ENCODE measurements around the gene TMEM163.

The TMEM163 gene

DNA sequence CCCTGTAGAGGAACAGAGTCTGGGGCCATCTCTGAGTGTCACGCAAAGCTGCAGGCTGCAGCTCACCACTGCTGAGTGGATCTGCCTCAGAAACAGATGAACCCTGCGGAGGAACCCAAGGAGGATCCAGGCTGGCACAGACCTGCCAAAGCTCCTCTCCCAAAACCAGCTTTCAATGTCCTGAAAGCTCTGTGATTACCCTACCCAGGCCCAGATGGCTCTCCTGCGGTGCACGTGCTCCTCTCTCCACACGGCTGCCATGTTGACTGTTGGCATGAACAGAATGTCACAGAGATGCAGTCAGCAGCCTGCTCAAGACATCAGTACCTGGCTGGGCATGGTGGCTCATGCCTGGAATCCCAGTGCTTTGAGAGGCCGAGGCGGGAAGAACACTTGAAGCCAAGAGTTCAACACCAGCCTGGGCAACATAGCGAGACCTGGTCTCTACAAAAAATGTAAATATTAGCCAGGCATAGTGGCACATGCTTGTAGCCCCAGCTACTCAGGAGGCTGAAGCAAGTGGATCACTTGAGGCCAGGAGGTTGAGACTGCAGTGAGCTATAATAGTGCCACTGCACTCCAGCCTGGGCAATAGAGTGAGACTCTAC is 248.1 kb downstream of the TMEM163 start:
- no peak for DNase-seq

DNA sequence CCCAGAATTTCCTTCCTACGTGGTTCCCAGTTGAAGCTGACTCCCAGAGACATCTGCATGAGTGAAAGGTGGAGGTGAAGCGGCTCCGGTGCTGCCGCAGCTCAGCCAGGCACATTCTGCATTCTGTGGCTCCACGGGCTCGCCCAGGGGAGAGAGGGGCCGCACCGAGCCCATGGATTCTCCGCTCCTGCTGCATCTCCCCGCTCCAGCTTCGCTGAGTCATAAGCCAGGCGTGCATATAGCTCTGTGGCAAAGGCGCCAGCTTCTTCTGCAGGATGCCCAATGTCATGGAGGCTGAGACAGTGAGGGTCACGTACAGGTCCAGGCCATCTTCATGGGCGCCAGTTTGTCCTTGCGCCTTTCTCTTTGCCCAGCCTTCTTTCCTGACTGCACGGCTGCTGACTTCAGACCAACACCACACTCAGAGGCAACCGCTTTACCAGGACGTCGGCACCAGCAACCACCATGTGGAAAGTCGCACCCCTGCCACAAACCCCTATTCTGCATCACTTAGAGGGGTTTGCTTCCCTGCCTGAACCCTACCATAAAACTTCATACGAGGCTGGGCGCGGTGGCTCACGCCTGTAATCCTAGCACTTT is 249.2 kb downstream of the TMEM163 start:
- DNase-seq: no peak

GRCh38 chr2:134468776-134469175 is 250.0 kb downstream of the TMEM163 start:
- no peak for DNase-seq

GRCh38 chr2:134468164-134468563 is 250.6 kb downstream of the TMEM163 start:
- DNase-seq: no peak

- no peak for DNase-seq
These were observed 252.7 kb downstream of the TMEM163 start for GRCh38 chr2:134466141-134466540.

- no peak for DNase-seq
These were observed 253.3 kb downstream of the TMEM163 start for GRCh38 chr2:134465228-134466105.

DNA sequence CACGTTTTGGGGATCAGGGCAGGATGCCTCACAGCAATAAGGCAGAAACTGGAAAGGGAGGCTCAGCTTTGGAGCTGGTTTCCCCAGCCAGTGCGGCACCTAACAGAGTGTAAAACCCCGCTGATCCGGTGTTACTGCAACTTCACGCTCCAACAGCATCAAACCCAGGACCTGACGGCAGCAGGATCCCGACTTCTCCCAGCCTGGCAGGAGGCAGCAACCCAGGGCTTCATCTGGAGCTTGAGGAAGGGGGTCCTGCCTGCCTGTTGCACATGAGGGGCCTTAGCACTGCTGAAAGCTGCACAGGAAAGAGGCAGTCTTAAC is 255.1 kb downstream of the TMEM163 start:
- DNase-seq: no peak

GRCh38 chr2:134462791-134463698 is 255.8 kb downstream of the TMEM163 start:
- no peak for DNase-seq

DNA sequence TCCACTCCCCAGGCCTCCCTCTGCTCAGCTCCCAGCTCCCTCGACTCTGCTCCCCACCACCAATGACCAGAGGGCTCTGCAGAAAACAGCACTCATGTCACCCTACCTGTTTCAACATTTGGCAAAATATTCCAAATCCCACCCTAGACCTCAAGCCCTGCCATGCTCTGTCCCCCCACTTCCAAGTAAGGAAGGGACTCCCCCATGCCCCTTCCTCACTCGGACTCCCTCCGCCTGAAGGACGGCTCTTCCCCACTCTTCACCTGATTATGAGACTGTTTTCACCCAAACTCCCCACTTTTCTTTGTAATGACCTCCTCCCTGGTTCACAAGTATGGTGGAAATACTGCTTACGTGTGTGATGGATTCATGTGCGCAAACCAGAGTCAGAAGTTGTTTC is 256.5 kb downstream of the TMEM163 start:
- DNase-seq: no peak

GRCh38 chr2:134461511-134461910 is 257.3 kb downstream of the TMEM163 start:
- DNase-seq: no peak

DNA sequence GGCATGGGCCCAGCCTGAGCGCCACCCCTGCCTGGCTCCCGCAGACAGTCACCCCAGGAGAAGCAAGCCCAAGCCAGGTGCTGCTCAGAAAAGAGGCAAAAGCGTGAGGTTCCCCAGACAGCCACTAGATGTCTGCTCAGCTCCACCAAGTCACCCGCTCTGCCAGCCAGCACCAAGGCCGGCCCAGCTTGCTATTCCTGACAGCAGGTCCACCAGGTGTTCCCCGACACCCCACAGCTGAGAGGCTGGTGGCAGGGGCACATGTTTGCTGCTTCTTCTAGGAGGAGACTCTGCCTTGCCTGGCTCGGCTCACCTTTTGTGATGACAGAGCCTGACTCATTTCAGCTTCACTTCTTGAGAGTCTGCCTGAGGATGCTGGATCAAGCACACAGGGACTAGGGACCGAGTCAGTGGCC is 258.2 kb downstream of the TMEM163 start:
- DNase-seq: no peak

DNA sequence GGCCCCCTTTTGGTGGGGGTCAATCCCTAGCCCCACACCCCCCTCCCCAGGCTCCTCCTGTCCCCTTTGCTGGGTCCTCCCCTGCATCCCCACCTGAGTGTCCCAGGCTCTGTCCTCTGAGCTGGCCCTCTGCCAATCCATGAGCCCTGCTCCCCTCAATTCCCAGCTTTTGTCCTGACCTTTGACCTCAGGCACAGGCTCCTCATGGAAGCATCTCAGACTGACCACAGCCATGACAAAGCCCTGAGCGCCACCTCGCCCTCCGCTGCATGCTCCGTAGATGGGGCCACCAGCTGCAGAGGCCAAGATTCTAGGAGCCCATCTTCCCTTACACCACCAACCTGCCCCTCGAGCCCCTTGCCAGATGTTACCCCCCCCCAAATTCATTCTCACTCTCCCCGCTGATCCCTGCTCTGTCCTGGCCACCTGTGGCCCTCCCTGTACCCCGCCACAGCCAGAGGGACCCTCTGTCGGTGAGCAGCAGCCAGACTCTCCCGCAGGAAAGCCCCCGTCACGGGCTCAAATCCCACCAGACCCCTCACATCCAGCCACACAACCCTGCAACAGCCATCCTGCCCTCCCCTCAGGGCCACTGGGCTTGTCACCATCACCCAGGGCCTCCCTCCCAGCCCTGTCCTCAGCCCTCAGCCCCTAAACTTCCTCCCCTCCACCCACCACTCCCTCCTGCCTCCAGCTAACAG is 258.9 kb downstream of the TMEM163 start:
- no peak for DNase-seq

DNA sequence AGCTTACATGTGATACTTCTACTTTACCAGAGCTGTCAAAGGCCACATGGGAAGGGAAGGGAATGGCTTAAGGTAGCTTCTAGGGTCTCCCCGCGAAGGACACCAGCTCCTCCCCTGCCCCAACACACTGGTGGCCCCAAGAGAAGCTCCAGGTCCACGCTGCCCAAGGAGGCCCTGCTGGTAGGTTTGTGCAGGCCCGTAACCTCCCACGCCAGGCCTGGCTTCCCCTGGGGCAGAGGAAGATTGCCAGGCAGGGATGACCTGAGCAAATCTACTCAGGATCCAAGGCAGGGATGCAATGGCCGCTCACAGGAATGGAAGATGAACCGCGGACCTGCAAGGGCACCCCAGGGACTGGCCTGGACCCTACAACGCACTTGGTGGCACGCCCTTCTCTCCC is 259.9 kb downstream of the TMEM163 start:
- DNase-seq: peak; percentile 4

GRCh38 chr2:134458473-134458853 is 260.3 kb downstream of the TMEM163 start:
- no peak for DNase-seq

- no peak for DNase-seq
These were observed 260.9 kb downstream of the TMEM163 start for GRCh38 chr2:134457765-134458472.

GRCh38 chr2:134457353-134457752 is 261.4 kb downstream of the TMEM163 start:
- DNase-seq: no peak

- no peak for DNase-seq
These were observed 263.4 kb downstream of the TMEM163 start for GRCh38 chr2:134455426-134455825.

- no peak for DNase-seq
These were observed 263.9 kb downstream of the TMEM163 start for GRCh38 chr2:134454931-134455330.

DNA sequence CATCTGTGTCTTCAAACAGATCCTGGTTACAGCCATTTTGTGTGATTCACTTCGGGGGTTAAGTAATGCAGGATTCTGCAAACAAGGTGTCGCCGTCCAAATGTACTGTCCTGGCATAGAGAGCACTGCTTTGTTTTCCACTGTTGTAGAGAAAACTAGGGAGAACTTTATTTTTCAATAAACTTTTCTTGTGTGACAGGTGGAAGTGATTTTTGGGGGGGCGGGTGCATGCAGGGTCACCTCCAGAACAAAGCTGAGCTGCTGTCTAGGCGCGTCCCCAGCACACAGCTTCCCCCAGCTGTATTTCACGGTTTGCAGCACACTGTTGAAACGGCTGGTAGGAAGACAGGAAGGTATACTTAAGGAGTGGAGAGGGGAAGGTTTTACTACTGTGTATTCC is 264.4 kb downstream of the TMEM163 start:
- no peak for DNase-seq

GRCh38 chr2:134453973-134454372 is 264.8 kb downstream of the TMEM163 start:
- no peak for DNase-seq

DNA sequence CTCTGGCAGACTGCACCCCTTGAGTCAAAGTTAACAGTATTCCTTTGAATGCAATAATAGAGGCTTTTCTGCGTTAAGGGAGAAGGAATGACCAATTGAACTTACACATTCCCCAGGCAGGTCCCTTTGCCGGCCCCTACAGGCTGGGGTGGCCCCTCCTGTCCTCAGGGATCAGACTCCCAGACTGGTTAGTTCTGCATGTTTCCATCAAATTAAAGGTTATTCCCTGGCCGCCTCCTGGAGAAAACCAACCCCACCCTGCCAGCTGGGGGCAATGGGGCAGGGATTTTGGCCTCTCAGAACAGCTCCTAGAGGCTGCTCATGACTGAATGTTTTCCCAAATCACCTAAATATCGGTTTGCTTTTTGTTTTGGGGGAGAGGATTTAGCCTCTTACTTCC is 265.3 kb downstream of the TMEM163 start:
- DNase-seq: no peak

Measured in activated CD4-positive, CD25-positive, alpha-beta regulatory T cell treated with anti-CD3 and anti-CD28 coated beads, Interleukin-2, amount 50 U/mL, for 72 hours (primary cell).